ENCODE data around the gene INPP4B.

INPP4B gene

DNA sequence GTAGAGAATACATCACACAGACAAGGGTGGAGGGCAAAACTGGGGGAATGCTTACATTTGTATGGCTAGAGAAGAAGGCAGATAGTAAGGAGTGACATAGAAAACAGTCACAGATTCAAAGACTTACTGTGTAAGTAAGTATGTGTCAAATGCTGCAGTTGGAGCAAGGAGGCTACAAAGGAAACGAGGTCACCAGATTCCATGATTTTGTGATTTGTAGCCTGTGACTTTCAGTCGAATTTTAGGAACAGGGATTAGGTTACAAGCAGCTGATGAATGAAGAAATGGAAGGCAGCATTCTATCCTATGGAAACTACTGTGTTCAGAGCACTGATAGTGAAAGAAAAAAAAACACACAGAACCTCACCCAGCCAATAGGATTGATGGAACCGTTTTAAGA, 801.8 kb downstream of the INPP4B start:
- H3K9ac ChIP-seq (ENCODE audit: low read depth, low read length): no peak overlapping the region
- H3K4me2 ChIP-seq (ENCODE audit: insufficient read depth, low read length): no peak overlapping the region
- no peak overlapping the region for H2AFZ ChIP-seq (ENCODE audit: low read depth, low read length)
- no peak overlapping the region for H3K27ac ChIP-seq (ENCODE audit: low read length)
- no peaks in the 10 kb centered on the region for H3K27me3 ChIP-seq (ENCODE audit: insufficient read depth, low read length, poor library complexity)
- H3K9me3 ChIP-seq (ENCODE audit: insufficient read depth, low read length, severe bottlenecking): no peaks in the 10 kb centered on the region
- H3K4me1 ChIP-seq (ENCODE audit: insufficient read depth, low read length): peaks cover under 1% of the 10 kb centered on the region; the same call in 1 of the 2 replicates
- DNase-seq (no peak), ATAC-seq (ENCODE audit: insufficient read depth, low read depth) (no peak)
- H3K4me3 ChIP-seq (ENCODE audit: low read depth in 1 of 2, low read length in 2 of 2): no peak overlapping the region
- no peaks in the 10 kb centered on the region for H4K20me1 ChIP-seq (ENCODE audit: insufficient read depth, low read length)
- TF ChIP-seq, protein P1, sequence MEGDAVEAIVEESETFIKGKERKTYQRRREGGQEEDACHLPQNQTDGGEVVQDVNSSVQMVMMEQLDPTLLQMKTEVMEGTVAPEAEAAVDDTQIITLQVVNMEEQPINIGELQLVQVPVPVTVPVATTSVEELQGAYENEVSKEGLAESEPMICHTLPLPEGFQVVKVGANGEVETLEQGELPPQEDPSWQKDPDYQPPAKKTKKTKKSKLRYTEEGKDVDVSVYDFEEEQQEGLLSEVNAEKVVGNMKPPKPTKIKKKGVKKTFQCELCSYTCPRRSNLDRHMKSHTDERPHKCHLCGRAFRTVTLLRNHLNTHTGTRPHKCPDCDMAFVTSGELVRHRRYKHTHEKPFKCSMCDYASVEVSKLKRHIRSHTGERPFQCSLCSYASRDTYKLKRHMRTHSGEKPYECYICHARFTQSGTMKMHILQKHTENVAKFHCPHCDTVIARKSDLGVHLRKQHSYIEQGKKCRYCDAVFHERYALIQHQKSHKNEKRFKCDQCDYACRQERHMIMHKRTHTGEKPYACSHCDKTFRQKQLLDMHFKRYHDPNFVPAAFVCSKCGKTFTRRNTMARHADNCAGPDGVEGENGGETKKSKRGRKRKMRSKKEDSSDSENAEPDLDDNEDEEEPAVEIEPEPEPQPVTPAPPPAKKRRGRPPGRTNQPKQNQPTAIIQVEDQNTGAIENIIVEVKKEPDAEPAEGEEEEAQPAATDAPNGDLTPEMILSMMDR (IDR thresholded peaks at IDR 0.05; ENCODE audit: borderline replicate concordance, extremely low read depth, low read length, poor library complexity, severe bottlenecking): no peak
- TF ChIP-seq EZH2 (IDR thresholded peaks at IDR 0.05; ENCODE audit: borderline replicate concordance, low read depth, low read length, severe bottlenecking): no peak
- no peaks in the 10 kb centered on the region for H3K79me2 ChIP-seq (ENCODE audit: insufficient read depth, low read length)
- H3K36me3 ChIP-seq (ENCODE audit: insufficient read depth, low read length): no peaks in the 10 kb centered on the region

DNA sequence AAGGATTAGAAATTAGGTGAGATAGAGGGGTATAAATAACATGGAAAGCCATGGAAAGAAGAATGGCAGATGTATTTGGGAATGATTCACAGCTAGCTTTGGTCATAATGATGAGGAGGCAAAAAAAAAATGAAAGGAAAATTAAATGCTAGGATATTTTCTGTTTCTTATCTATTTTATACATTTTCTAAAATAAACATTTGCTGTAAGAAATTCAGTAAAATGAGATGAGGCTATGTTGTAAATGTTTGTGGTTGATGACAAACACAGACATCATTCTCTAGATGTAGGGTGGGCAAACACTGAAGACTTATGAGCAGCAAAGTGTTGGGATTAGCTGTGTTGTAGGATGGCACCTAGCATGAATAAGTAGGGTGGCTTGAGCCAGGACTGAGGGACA, 802.6 kb downstream of the INPP4B start:
- Histone ChIP-seq H3K79me2 (ENCODE audit: insufficient read depth, low read length) (no peaks in the 10 kb centered on the region), H3K4me3 (ENCODE audit: low read depth in 1 of 2, low read length in 2 of 2) (no peak overlapping the region), H3K9ac (ENCODE audit: low read depth, low read length) (no peak overlapping the region), H4K20me1 (ENCODE audit: insufficient read depth, low read length) (no peaks in the 10 kb centered on the region), H3K27me3 (ENCODE audit: insufficient read depth, low read length, poor library complexity) (no peaks in the 10 kb centered on the region), H3K9me3 (ENCODE audit: insufficient read depth, low read length, severe bottlenecking) (no peaks in the 10 kb centered on the region), H3K27ac (ENCODE audit: low read length) (no peak overlapping the region), H3K4me1 (ENCODE audit: insufficient read depth, low read length) (peaks cover 9% of the 10 kb centered on the region; the same call in 1 of the 2 replicates), H3K4me2 (ENCODE audit: insufficient read depth, low read length) (no peak overlapping the region), H2AFZ (ENCODE audit: low read depth, low read length) (no peak overlapping the region), H3K36me3 (ENCODE audit: insufficient read depth, low read length) (no peaks in the 10 kb centered on the region)
- TF ChIP-seq, protein P1 (IDR thresholded peaks at IDR 0.05; ENCODE audit: borderline replicate concordance, extremely low read depth, low read length, poor library complexity, severe bottlenecking): no peak
- TF ChIP-seq EZH2 (IDR thresholded peaks at IDR 0.05; ENCODE audit: borderline replicate concordance, low read depth, low read length, severe bottlenecking): no peak
- ATAC-seq (ENCODE audit: insufficient read depth, low read depth) (no peak), DNase-seq (no peak)

DNA sequence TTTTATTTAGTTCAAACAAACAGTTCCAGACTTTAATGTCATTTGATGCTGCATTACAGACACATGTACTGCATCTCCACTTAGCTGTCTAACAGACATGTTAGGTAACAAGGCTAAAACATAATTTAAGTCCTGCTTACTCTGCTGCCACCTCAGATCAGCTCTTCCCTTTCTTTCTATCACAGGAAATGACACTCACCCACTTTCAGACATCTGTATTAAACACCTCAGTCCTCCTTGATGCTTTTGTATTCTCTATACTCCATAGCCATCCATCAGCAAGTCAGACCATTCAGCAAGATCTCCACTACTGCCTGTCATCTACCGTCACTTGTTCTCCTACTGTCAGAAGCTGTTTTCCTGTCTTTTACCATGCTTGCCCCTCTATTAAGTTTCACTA, 804.3 kb downstream of the INPP4B start:
- Histone ChIP-seq H3K79me2 (ENCODE audit: insufficient read depth, low read length) (no peaks in the 10 kb centered on the region), H3K4me2 (ENCODE audit: insufficient read depth, low read length) (no peak overlapping the region), H3K4me3 (ENCODE audit: low read depth in 1 of 2, low read length in 2 of 2) (no peak overlapping the region), H3K4me1 (ENCODE audit: insufficient read depth, low read length) (peaks cover 11% of the 10 kb centered on the region; the same call in 1 of the 2 replicates), H2AFZ (ENCODE audit: low read depth, low read length) (no peak overlapping the region), H3K36me3 (ENCODE audit: insufficient read depth, low read length) (peaks cover 3% of the 10 kb centered on the region; the same call in 1 of the 2 replicates), H3K27ac (ENCODE audit: low read length) (no peak overlapping the region), H3K9me3 (ENCODE audit: insufficient read depth, low read length, severe bottlenecking) (no peaks in the 10 kb centered on the region), H4K20me1 (ENCODE audit: insufficient read depth, low read length) (no peaks in the 10 kb centered on the region), H3K9ac (ENCODE audit: low read depth, low read length) (no peak overlapping the region), H3K27me3 (ENCODE audit: insufficient read depth, low read length, poor library complexity) (no peaks in the 10 kb centered on the region)
- TF ChIP-seq, protein P1 (IDR thresholded peaks at IDR 0.05; ENCODE audit: borderline replicate concordance, extremely low read depth, low read length, poor library complexity, severe bottlenecking): no peak
- TF ChIP-seq EZH2 (IDR thresholded peaks at IDR 0.05; ENCODE audit: borderline replicate concordance, low read depth, low read length, severe bottlenecking): no peak
- no peak for ATAC-seq (ENCODE audit: insufficient read depth, low read depth)
- no peak for DNase-seq

DNA sequence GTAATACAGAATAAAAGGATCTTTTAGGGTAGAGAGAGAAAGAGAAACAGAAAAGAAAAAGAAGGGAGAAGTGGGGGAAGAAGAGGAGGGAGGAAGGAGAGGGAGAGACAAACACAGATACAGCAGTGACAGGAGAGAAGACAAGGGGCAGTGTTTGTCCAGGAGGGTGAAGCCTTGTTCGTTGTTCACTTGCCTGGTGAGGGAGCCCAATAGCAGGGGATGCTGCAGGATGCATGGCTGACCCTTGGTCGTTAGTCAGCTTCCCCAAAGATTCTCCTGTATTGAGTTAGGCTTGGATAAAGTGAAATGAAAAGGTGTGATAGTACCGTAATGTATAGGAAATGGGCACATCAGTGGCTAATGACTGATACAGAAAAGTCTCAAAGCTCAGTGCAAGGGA, 806.1 kb downstream of the INPP4B start:
- Histone ChIP-seq H3K4me1 (ENCODE audit: insufficient read depth, low read length) (peaks cover 11% of the 10 kb centered on the region; the same call in 1 of the 2 replicates), H2AFZ (ENCODE audit: low read depth, low read length) (no peak overlapping the region), H3K4me3 (ENCODE audit: low read depth in 1 of 2, low read length in 2 of 2) (no peak overlapping the region), H3K79me2 (ENCODE audit: insufficient read depth, low read length) (no peaks in the 10 kb centered on the region), H4K20me1 (ENCODE audit: insufficient read depth, low read length) (no peaks in the 10 kb centered on the region), H3K27ac (ENCODE audit: low read length) (no peak overlapping the region), H3K9ac (ENCODE audit: low read depth, low read length) (no peak overlapping the region), H3K27me3 (ENCODE audit: insufficient read depth, low read length, poor library complexity) (no peaks in the 10 kb centered on the region), H3K36me3 (ENCODE audit: insufficient read depth, low read length) (peaks cover 3% of the 10 kb centered on the region; the same call in 1 of the 2 replicates), H3K9me3 (ENCODE audit: insufficient read depth, low read length, severe bottlenecking) (no peaks in the 10 kb centered on the region), H3K4me2 (ENCODE audit: insufficient read depth, low read length) (no peak overlapping the region)
- ATAC-seq (ENCODE audit: insufficient read depth, low read depth): no peak
- no peak for TF ChIP-seq EZH2 (IDR thresholded peaks at IDR 0.05; ENCODE audit: borderline replicate concordance, low read depth, low read length, severe bottlenecking)
- TF ChIP-seq, protein P1 (IDR thresholded peaks at IDR 0.05; ENCODE audit: borderline replicate concordance, extremely low read depth, low read length, poor library complexity, severe bottlenecking): peak; percentile 3
- DNase-seq: no peak

Measured in DND-41 (cell line).